IMR-90 (cell line): Measurements from ENCODE around the gene SH3TC1. TPM values are rescaled to one million over a fixed set of nuclear protein-coding genes. Genes with fewer than 3 reads are reported as not detected.
A peak's percentile ranks its signal among the peaks of the same experiment; 100 is the strongest.

Experiments
- ATAC-seq: fragments of 200-7000 bp; cut with Tn5 transposase; 2 replicates; pipeline ENCODE4 v1.9.1; 2020; ENCODE audit warnings: low read depth, mild to moderate bottlenecking, moderate library complexity
- BruUV-seq: library from RNA; stranded (reverse); fragments of 400-500 nt; replicated peaks from 2 replicates; lab custom pipeline; 2021; lab: Mats Ljungman, UMichigan
- CTCF ChIA-PET: fragments of 300-600 bp; formaldehyde crosslinking; extraction: SDS; loops from one replicate; lab custom pipeline; 2021; ENCODE audit warnings: antibody characterized with exemption; lab: Yijun Ruan, JAX
- POLR2A ChIA-PET: fragments of 300-600 bp; sonication (Branson Sonifier 250); formaldehyde crosslinking; loops from one replicate; lab custom pipeline; 2022; ENCODE audit warnings: antibody characterized with exemption; ENCODE audit not compliant: unreplicated experiment; lab: Charles Lee
- DNase-seq: peaks from one replicate; pipeline ENCODE4 v3.0.0; 2013
- H2AFZ ChIP-seq: replicated peaks from 2 replicates; pipeline ENCODE3; 2013; ENCODE audit warnings: low read length, mild to moderate bottlenecking; ENCODE audit not compliant: poor library complexity
- H2AK5ac ChIP-seq: 2 replicates; pipeline ENCODE4 v1.6.1; 2013; ENCODE audit warnings: low read depth, low read length, inconsistent platforms
- H2AK9ac ChIP-seq: replicated peaks from 2 replicates; pipeline ENCODE3; 2013; ENCODE audit warnings: mild to moderate bottlenecking, low read depth, low read length, moderate library complexity; ENCODE audit not compliant: poor library complexity
- H2BK120ac ChIP-seq: 2 replicates; pipeline ENCODE4 v1.6.1; 2013; ENCODE audit warnings: low read depth, low read length, inconsistent platforms
- H2BK15ac ChIP-seq: 3 replicates; pipeline ENCODE4 v1.6.1; 2013; ENCODE audit warnings: low read depth, low read length, inconsistent platforms
- H2BK20ac ChIP-seq: 2 replicates; pipeline ENCODE4 v1.6.1; 2013; ENCODE audit warnings: low read depth, mild to moderate bottlenecking, inconsistent platforms, low read length, moderate library complexity
- H2BK5ac ChIP-seq: 2 replicates; pipeline ENCODE4 v1.6.1; 2013; ENCODE audit warnings: mild to moderate bottlenecking, low read depth, low read length, inconsistent platforms; ENCODE audit not compliant: poor library complexity, severe bottlenecking
- H3K14ac ChIP-seq: replicated peaks from 2 replicates; pipeline ENCODE4 v1.6.1; 2013; ENCODE audit warnings: low read depth, low read length, inconsistent platforms
- H3K18ac ChIP-seq: 2 replicates; pipeline ENCODE4 v1.6.1; 2013; ENCODE audit warnings: low read depth, low read length, control low read depth
- H3K23ac ChIP-seq: 2 replicates; pipeline ENCODE4 v1.6.1; 2013; ENCODE audit warnings: low read depth, low read length, inconsistent platforms
- H3K27ac ChIP-seq: 2 replicates; pipeline ENCODE4 v1.5.1; 2013; ENCODE audit warnings: mild to moderate bottlenecking, control low read depth, low read length; ENCODE audit not compliant: insufficient read depth
- H3K27me3 ChIP-seq: 2 replicates; pipeline ENCODE4 v1.6.1; 2013; ENCODE audit warnings: low read length; ENCODE audit not compliant: control insufficient read depth, insufficient read depth
- H3K36me3 ChIP-seq: 2 replicates; pipeline ENCODE4 v1.6.1; 2013; ENCODE audit warnings: low read length, mixed read lengths; ENCODE audit not compliant: control insufficient read depth, insufficient read depth
- H3K4ac ChIP-seq: 2 replicates; pipeline ENCODE4 v1.6.1; 2013; ENCODE audit warnings: low read depth, low read length, inconsistent platforms
- H3K4me1 ChIP-seq: 2 replicates; pipeline ENCODE4 v1.6.1; 2013; ENCODE audit warnings: low read length, mixed read lengths; ENCODE audit not compliant: control insufficient read depth, insufficient read depth
- H3K4me2 ChIP-seq: 2 replicates; pipeline ENCODE4 v1.6.1; 2013; ENCODE audit warnings: low read depth, mild to moderate bottlenecking, control low read depth, low read length, moderate library complexity
- H3K4me3 ChIP-seq: 2 replicates; pipeline ENCODE4 v1.5.1; 2013; ENCODE audit warnings: low read depth, mild to moderate bottlenecking, control low read depth, low read length, moderate library complexity; ENCODE audit not compliant: insufficient read depth
- H3K56ac ChIP-seq: 2 replicates; pipeline ENCODE4 v1.6.1; 2013; ENCODE audit warnings: low read length, inconsistent platforms; ENCODE audit not compliant: insufficient read depth; ENCODE audit errors: extremely low read depth
- H3K79me1 ChIP-seq, 2 experiments: 2 replicates each; pipeline ENCODE4 v1.6.1; 2013; ENCODE audit warnings: low read length in 2 of 2, inconsistent platforms in 1 of 2, low read depth in 1 of 2
- H3K9ac ChIP-seq: 2 replicates; pipeline ENCODE4 v1.6.1; 2013; ENCODE audit warnings: low read depth, low read length, control low read depth
- H3K9me1 ChIP-seq: 2 replicates; pipeline ENCODE4 v1.6.1; 2013; ENCODE audit warnings: low read length, inconsistent platforms; ENCODE audit not compliant: insufficient read depth
- H3K9me3 ChIP-seq: 2 replicates; pipeline ENCODE4 v1.6.1; 2013; ENCODE audit warnings: low read length; ENCODE audit not compliant: control insufficient read depth, insufficient read depth
- H4K20me1 ChIP-seq: 2 replicates; pipeline ENCODE4 v1.6.1; 2013; ENCODE audit warnings: low read length, inconsistent platforms; ENCODE audit not compliant: insufficient read depth
- H4K5ac ChIP-seq: 2 replicates; pipeline ENCODE4 v1.6.1; 2013; ENCODE audit warnings: mild to moderate bottlenecking, low read depth, low read length, control low read depth
- H4K8ac ChIP-seq, 2 experiments: 2 replicates each; pipeline ENCODE4 v1.6.1; 2013; ENCODE audit warnings: low read depth in 2 of 2, low read length in 2 of 2, control low read depth in 1 of 2, inconsistent platforms in 1 of 2
- H4K91ac ChIP-seq: 2 replicates; pipeline ENCODE4 v1.6.1; 2013; ENCODE audit warnings: low read depth, low read length, inconsistent platforms; ENCODE audit not compliant: insufficient read depth
- BHLHE40 ChIP-seq: fragments of 150-350 bp; IDR thresholded peaks from 2 replicates; pipeline ENCODE4 v1.6.1; 2016; ENCODE audit warnings: mild to moderate bottlenecking, low read depth, low read length
- CHD1 ChIP-seq: IDR thresholded peaks from 2 replicates; pipeline ENCODE4 v1.6.1; 2012; ENCODE audit warnings: low read depth, low read length, improper control_type of control experiment
- WGBS, 2 experiments: methylation state at CpG; one replicate each; pipeline versions ENCODE4 v1.1.5 to v1.1.7; 2013; ENCODE audit warnings: missing lambda C conversion rate in 2 of 2; ENCODE audit not compliant: insufficient read length in 1 of 2; ENCODE audit errors: extremely low coverage in 2 of 2; 5-methylcytosine and 5-hydroxymethylcytosine counted together
- dilution Hi-C: fragments of 300-500 bp; cut with HindIII; formaldehyde crosslinking; loops from one replicate; pipeline ENCODE4 v1.14.3; 2018; ENCODE audit warnings: low sequenced_read_pairs; ENCODE audit not compliant: unreplicated experiment
- in situ Hi-C: fragments of 300-500 bp; cut with MboI; formaldehyde crosslinking; loops from 3 replicates; pipeline ENCODE4 v1.14.3; 2019; ENCODE audit warnings: low sequenced_read_pairs, inconsistent platforms, mixed read lengths
- intact Hi-C: fragments of 100-400 bp; cut with micrococcal nuclease; formaldehyde crosslinking; loops from 2 replicates; pipeline ENCODE4 v1.10.0; 2022
- polyA plus RNA-seq, 3 experiments: library from polyadenylated mRNA; depleted of rRNA; stranded (reverse); fragments of >200 nt; gene quantifications; 2 replicates each; pipeline ENCODE4 v1.2.3, GENCODE V29; 2012; ENCODE audit warnings: low replicate concordance in 1 of 3
- total RNA-seq: library from RNA; depleted of rRNA; stranded (reverse); fragments of >200 nt; gene quantifications from 2 replicates; pipeline ENCODE4 v1.2.3, GENCODE V29; 2012

SH3TC1 gene
- total and polyA plus RNA-seq, 2 of the 4 experiments (the other 2 are of a cell fraction), result 1.6 to 2.2 TPM

DNA sequence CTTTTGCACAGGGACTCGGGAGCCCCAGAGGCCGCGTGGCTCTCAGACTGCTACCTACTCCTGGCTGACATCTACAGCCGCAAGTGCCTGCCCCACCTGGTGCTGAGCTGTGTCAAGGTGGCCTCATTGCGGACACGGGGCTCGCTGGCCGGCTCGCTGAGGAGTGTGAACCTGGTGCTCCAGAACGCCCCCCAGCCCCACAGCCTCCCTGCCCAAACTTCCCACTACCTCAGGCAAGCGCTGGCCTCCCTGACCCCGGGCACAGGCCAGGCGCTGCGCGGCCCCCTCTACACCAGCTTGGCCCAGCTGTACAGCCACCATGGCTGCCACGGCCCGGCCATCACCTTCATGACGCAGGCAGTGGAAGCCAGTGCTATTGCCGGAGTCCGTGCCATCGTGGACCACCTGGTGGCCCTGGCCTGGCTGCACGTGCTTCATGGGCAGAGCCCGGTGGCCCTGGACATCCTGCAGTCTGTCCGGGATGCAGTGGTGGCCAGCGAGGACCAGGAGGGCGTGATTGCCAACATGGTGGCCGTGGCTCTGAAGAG lies 28.8 kb downstream of the SH3TC1 start:
- BruUV-seq, result no TSS peak
- CTCF ChIA-PET, result interaction anchor here (0.8 to 0.9 kb wide), 2 partner anchors 10 to 51 kb away, joined by 3 to 4 read pairs; no protein-coding TSS in a partner anchor

More for the DNA sequence above, 28.8 kb downstream of the SH3TC1 start:
- dilution Hi-C loops (no loop called here), intact Hi-C loops (no loop called here), in situ Hi-C loops (no loop called here)
- peak overlapping the region; percentile 16 for H2BK120ac ChIP-seq
- peak overlapping the region; percentile 55 for H2AK9ac ChIP-seq
- no peaks in the 10 kb centered on the region; the same call in 1 of the 2 replicates for H4K20me1 ChIP-seq
- TF ChIP-seq CHD1 (no peak), BHLHE40 (no peak)
- ATAC-seq (no peak), DNase-seq (no peak)
- no peak overlapping the region for H3K9ac ChIP-seq
- H3K4ac ChIP-seq, result 0 out of 2 replicates have a peak overlapping the region, but pooled peaks have one; percentile 12
- 93% methylated on average over 23 of the region's 27 CpGs; no CpG with 5 or more reads in 1 of the 2 experiments for WGBS, 2 experiments
- H3K18ac ChIP-seq, result no peak overlapping the region
- POLR2A ChIA-PET, result no interaction called here
- H3K4me2 ChIP-seq, result no peak overlapping the region
- no peak overlapping the region for H2BK20ac ChIP-seq
- H3K14ac ChIP-seq, result no peak overlapping the region
- H3K4me1 ChIP-seq, result peaks cover 7% of the 10 kb centered on the region
- H2AFZ ChIP-seq, result no peak overlapping the region
- peaks cover 3% of the 10 kb centered on the region; the same call in 1 of the 2 replicates for H3K27me3 ChIP-seq
- H3K9me3 ChIP-seq, result no peaks in the 10 kb centered on the region
- no peaks in the 10 kb centered on the region for H3K36me3 ChIP-seq
- H4K8ac ChIP-seq, result no peak overlapping the region
- H3K4me3 ChIP-seq, result no peak overlapping the region
- no peak overlapping the region; the same call in 1 of the 2 replicates for H4K5ac ChIP-seq
- no peak overlapping the region for H3K56ac ChIP-seq
- peak overlapping the region; percentile 37; the same call in 1 of the 2 replicates for H4K91ac ChIP-seq
- no peak overlapping the region for H3K27ac ChIP-seq
- H2BK5ac ChIP-seq, result no peak overlapping the region
- no peaks in the 10 kb centered on the region for H3K79me1 ChIP-seq
- H3K23ac ChIP-seq, result no peak overlapping the region
- no peak overlapping the region for H2BK15ac ChIP-seq
- peak overlapping the region; percentile 67; the same call in 1 of the 2 replicates for H2AK5ac ChIP-seq
- H3K9me1 ChIP-seq, result 0 out of 2 replicates have a peak, but pooled peaks cover 6% of the 10 kb centered on the region
